ENCODE measurements around the gene GLE1. TPM values are rescaled to one million over a fixed set of nuclear protein-coding genes. Genes with fewer than 3 reads are reported as not detected.
"Not testable (repeated sequence)": the region's sequence is repeated elsewhere in the genome, so short reads cannot be mapped to it uniquely, and the experiment has no call there.

Gene GLE1
- total RNA-seq, 1 experiment from 2014 or later, result 29.3 TPM

DNA sequence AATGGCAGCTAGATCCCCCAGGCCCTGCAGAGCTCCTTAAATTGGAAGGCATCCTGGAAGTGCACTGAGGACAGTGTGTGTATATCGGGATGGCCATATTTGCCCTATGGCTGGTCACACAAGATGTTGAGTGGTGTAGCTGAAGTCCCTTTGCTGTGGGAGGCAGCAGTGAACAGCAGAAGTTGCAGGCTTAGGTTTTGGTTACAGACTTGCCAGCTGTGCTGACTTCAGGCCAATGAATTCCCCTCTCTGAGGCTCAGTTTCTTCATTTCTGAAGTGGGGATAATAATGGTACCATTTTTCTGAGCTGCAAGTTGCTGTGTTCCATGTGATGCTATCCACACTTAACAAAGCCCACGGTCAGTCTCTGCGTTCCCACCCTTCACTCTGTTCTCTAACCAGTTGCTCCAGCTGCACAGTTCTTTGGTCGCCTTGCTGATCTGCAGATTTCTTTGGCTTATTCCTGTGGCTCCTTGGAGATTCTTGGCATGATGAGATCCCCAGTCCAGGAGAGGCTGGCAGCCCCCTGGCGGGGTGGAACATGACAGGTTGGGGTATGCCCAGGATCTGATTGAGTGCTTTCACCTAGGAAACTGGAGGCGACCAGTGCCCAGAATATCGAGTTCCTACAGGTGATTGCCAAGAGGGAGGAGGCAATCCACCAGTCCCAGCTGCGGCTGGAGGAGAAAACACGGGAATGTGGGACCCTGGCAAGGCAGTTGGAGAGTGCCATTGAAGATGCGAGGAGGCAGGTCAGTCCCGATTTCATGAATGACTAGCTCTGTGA, 6.5 kb upstream of the GLE1 start:
- DNase-seq (ENCODE audit: low read depth), result no peak

- no peak for DNase-seq (ENCODE audit: low read depth)
Observed at GRCh38 chr9:128498911-128499310, 5.6 kb upstream of the GLE1 start.

DNA sequence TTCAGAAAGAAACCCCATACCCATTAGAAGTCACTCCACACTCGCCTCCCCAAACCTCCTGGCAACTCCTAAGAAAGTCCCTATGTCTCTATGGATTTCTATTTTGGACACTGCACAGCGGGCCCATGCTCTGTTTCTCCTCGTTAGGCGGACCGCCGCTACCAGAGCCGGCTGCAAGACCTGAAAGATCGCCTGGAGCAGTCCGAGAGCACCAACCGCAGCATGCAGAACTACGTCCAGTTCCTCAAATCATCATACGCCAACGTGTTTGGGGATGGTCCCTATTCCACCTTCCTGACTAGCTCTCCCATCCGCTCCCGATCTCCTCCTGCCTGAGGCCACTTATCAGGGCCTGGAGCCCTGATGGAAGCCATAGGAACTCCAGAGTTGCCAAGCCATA, 4.6 kb upstream of the GLE1 start:
- no peak for DNase-seq (ENCODE audit: low read depth)

DNA sequence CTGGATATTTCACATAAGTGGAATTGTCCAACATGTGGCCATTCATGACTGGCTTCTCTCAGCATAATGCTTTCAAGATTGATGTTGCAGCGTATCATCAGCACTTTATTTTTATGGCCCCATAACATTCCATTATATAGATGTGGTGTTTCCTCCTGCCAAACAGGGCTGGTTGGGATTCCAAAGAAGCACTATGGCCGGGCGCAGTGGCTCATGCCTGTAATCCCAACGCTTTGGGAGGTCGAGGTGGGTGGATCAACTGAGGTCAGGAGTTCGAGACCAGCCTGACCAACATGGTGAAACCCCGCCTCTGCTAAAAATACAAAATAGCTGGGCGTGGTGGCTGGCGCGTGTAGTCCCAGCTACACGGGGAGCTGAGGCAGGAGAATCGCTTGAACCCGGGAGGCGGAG, 1.1 kb upstream of the GLE1 start:
- DNase-seq (ENCODE audit: low read depth), result not testable (repeated sequence)

DNA sequence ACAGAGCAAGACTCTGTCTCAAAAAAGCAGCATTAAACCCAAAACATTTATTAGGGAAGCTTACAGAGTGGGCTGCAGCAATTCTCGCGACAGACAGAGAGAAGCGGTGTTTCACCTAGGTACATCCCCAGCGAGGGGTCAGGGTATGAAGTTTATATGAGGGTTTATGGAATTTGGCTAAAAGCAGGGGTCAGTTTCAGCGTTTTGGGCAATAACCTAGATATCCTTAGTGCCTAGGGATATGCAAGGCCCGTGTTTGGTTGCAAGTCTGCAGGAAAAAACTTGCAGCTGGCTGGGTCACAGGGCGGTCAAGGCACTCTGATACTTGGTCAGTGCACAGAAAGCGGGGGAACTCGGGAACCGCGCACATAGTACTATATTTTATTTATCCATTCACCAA, 649 bp upstream of the GLE1 start:
- peak; percentile 44 for DNase-seq (ENCODE audit: low read depth)

- peak; percentile 31 for DNase-seq (ENCODE audit: low read depth)
Observed at GRCh38 chr9:128505414-128505765, 871 bp downstream of the GLE1 start.

GRCh38 chr9:128505906-128506305, 1.4 kb downstream of the GLE1 start:
- DNase-seq (ENCODE audit: low read depth), result not testable (repeated sequence)

- no peak for DNase-seq (ENCODE audit: low read depth)
Observed at GRCh38 chr9:128512820-128513219, 8.3 kb downstream of the GLE1 start.

GRCh38 chr9:128521956-128522355, 17.4 kb downstream of the GLE1 start:
- DNase-seq (ENCODE audit: low read depth), result no peak

DNA sequence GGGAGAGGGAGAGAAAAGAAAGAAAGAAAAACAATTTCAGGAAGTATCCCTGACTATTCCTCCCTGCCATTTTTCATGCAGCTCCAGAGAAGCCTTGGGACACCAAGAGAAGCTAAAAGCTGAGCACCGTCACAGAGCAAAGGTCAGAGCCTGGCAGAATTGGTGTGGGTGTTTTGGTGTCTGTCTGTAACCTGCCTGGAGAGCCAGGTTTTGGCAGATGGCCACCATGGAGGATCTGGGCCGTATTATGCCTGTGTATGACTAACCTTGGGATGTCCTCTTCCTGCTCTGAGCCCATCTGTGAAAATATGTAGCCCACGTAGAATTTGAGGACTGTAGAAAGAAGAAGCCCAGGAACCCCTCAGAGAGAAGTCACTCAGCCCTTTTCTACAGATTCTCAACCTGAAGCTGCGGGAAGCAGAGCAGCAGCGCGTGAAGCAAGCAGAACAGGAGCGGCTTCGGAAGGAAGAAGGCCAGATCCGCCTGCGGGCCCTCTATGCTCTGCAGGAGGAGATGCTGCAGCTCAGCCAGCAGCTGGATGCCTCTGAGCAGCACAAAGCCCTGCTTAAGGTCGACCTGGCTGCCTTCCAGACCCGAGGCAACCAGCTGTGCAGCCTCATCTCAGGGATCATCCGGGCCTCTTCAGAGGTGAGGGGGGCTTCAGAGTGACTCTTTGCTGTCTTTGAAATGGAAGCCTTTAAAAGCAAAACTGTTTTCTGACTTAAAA, 18.8 kb downstream of the GLE1 start:
- peak; percentile 21 for DNase-seq (ENCODE audit: low read depth)

- DNase-seq (ENCODE audit: low read depth), result no peak
Observed at GRCh38 chr9:128526720-128527119, 22.2 kb downstream of the GLE1 start.

- peak; percentile 44 for DNase-seq (ENCODE audit: low read depth)
Observed at GRCh38 chr9:128528445-128529160, 24.1 kb downstream of the GLE1 start.

DNA sequence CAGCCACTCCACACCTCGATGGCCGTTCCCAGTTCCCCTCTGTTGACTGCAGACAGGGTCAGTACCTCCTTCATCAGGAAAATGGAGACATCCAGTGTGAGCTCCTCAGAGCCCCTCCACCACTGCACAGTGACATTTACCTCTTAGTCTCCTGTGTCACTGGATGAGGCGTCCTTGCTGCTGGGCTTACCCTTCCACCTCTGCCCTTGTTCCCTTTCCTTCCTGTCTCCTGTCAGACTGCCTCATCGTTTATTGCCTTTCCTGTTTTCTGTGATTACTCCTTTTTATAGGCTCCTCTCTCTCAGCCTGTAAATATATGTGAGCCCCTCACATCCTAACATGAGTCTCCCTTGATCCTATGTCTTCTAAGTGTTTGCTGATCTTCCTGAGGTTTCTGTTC, 24.7 kb downstream of the GLE1 start:
- no peak for DNase-seq (ENCODE audit: low read depth)

GRCh38 chr9:128532581-128532980, 28.1 kb downstream of the GLE1 start:
- DNase-seq (ENCODE audit: low read depth), result no peak

DNA sequence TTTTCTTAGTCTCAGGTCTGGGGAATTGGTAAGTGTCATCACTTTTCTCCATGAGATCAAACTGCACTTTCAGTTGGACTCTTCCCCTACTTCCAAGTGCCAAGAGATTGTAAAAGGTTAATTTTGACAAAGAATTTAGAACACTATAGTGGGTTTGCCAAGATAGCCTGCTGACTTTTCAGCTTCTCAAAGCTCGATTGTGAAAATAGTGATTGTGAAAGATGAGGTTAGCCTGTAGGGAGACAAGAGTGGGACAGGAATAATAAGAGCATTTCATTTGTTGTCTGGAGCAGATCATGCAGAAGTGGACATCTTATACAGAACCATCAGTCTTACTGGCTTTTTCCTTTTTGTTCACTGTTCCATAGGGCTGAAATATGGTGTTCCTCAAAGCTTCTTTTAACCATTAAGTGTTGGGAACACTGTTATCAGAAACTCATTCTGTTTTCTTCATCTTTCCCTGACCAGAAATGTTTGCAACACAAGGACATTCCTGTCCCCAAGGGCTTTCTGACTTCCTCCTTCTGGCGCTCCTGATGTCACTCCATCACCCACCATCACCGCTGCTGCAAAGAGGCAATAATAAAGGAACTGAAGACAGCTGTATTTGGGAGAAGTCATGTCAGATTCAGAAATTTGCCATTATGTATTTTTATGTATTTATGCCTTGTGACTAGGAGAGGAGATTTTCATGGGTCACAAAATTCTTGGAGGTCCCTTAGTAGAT, 36.3 kb downstream of the GLE1 start:
- DNase-seq (ENCODE audit: low read depth), result no peak

- no peak for DNase-seq (ENCODE audit: low read depth)
Observed at GRCh38 chr9:128546504-128546903, 42.0 kb downstream of the GLE1 start.

DNA sequence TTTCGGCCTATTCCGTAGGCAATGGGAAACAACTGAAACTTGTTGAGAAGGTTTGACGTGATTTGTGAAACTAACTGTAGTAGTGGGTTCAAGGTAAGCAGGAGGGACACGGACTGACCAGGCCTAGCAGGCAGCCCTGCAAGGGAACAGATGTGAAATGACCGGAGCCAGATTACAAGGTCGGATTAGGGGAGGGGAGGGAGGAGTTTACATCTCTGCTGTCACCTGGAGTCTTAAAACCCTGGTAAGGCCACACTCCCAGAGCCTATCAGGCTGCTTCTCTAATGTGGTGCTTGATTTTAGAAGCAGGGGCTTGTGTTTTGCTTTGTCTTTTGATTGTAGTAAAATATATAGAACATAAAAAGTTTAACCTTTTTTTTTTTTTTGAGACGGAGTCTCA, 44.4 kb downstream of the GLE1 start:
- no peak for DNase-seq (ENCODE audit: low read depth)

DNA sequence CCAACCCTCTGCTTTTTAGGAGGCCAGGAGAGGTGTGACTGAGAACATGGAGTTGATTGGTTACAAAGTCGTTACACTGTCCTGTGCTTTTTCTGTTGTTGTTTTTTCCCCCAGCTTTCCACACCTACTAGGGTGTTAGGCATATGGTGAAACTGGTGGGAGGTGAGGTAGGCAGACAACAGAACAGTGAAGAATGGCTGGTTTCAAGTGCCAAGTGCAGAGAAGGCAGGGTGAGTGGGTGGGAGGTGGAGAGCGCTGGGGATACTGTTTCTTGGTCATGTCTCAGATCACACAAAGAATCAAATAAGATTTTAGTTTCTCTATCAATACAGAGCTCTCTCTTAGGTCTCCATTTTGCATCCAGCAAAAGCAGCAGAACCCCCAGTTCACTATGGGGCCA, 45.7 kb downstream of the GLE1 start:
- DNase-seq (ENCODE audit: low read depth), result no peak

DNA sequence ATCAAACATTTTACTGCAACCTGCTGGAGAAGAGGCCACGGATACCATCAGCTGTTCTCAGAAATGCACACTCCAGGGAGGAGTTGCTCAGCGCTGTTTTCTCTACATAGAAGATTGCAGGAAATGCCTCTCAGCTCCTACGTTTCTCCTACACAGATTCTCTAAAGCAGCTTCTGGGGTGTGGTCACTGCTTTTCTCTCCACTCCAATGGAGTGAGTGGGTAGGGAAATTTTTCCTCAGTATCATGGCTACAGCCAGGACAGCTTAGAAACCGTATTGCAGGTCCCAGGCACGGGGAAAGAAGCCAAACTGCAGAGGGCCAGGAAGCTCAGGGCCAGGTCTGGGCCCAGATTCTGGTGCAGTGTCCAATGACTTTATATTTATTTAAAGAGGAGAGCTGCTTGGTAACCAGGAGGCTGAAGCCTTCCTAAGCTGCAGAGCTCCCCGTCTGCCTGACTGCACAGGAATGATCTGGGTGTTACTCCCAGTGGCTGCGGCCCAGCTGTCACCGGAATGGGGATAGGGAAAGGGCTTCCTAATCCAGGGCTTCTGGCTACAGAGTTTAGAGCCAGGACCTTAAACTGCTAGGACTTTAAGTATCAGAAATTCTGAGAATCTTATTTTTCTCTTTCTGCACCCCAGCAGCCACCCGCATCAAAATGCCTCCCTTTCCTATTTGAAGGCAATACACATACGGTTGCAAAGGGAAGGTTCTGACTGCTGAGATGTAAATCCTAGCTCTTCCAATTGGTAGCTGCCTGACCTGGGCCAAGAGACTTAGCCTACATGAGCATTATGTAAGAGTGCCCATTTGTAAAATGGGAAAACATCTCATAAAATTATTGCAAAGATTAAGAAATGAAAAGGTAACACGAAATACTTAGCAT, 46.5 kb downstream of the GLE1 start:
- DNase-seq (ENCODE audit: low read depth), result peak; percentile 29

GRCh38 chr9:128551657-128552152, 47.2 kb downstream of the GLE1 start:
- no peak for DNase-seq (ENCODE audit: low read depth)

All from RPMI7951 (cell line).